ENCODE results near the gene TMCC2. TPM values are rescaled to one million over a fixed set of nuclear protein-coding genes. Genes with fewer than 3 reads are reported as not detected.

TMCC2 gene
- total RNA-seq, 1 experiment from 2014 or later: 0.48 TPM

Other genes with a start within 250 kb of the TMCC2 start
- not detected in 2 replicates for gene CNTN2, start 184.7 kb upstream of the TMCC2 start, total RNA-seq (2014; rRNA removed; shearing (Covaris generic))
- 1.8 and 2.0 TPM in 2 replicates for gene TMEM81, start 143.5 kb upstream of the TMCC2 start, total RNA-seq (2014; rRNA removed; shearing (Covaris generic))
- gene RBBP5, start 106.0 kb upstream of the TMCC2 start, total RNA-seq (2014; rRNA removed; shearing (Covaris generic)): 14.1 and 15.6 TPM in 2 replicates
- gene DSTYK, start 16.2 kb upstream of the TMCC2 start, total RNA-seq (2014; rRNA removed; shearing (Covaris generic)): 4.4 and 5.0 TPM in 2 replicates
- 0.78 and 1.2 TPM in 2 replicates for gene NUAK2, start 93.8 kb downstream of the TMCC2 start, total RNA-seq (2014; rRNA removed; shearing (Covaris generic))
- not detected in 2 replicates for gene KLHDC8A, start 129.0 kb downstream of the TMCC2 start, total RNA-seq (2014; rRNA removed; shearing (Covaris generic))
- not detected in 2 replicates for gene LEMD1, start 194.1 kb downstream of the TMCC2 start, total RNA-seq (2014; rRNA removed; shearing (Covaris generic))
- gene BLACAT1, start 228.1 kb downstream of the TMCC2 start, total RNA-seq (2014; rRNA removed; shearing (Covaris generic)): not detected in 2 replicates

Measured in RPMI7951 (cell line).